Astrocyte (in vitro differentiated cells and primary cell): ENCODE measurements around the gene PI3.

Experiments used
- CTCF ChIP-seq: IDR thresholded peaks from 2 replicates; pipeline ENCODE4 v1.5.1; 2011; ENCODE audit warnings: low read depth, mild to moderate bottlenecking, inconsistent platforms, low read length, moderate library complexity; ENCODE audit not compliant: insufficient read depth
- EZH2 ChIP-seq: IDR thresholded peaks from 2 replicates; pipeline ENCODE4 v1.6.1; 2012; ENCODE audit warnings: mild to moderate bottlenecking, low read length, inconsistent platforms; ENCODE audit not compliant: insufficient read depth

- TF ChIP-seq CTCF (no peak), EZH2 (no peak)
Observed at GRCh38 chr20:45193331-45193730, 18.6 kb downstream of the PI3 start.
